GM13976 (cell line): Measurements from ENCODE around the gene PXDN.

Source experiments
- DNase-seq: peaks from one replicate; pipeline ENCODE4 v3.0.0; 2012; ENCODE audit warnings: low spot score
- CTCF ChIP-seq: IDR thresholded peaks from 2 replicates; pipeline ENCODE4 v1.5.1; 2012; ENCODE audit warnings: borderline replicate concordance, mild to moderate bottlenecking; ENCODE audit not compliant: insufficient read depth; ENCODE audit errors: extremely low read depth, missing control alignments, control extremely low read depth
- in situ Hi-C: fragments of 300-500 bp; cut with MboI; formaldehyde crosslinking; loops from one replicate; pipeline ENCODE4 v1.12.0; 2022; ENCODE audit warnings: low sequenced_read_pairs, mixed read lengths, inconsistent platforms; ENCODE audit not compliant: unreplicated experiment

Gene PXDN

GRCh38 chr2:1694371-1695271 is 49.7 kb downstream of the PXDN start:
- in situ Hi-C loops: no loop called here

GRCh38 chr2:1693723-1694122 is 50.6 kb downstream of the PXDN start:
- no peak for DNase-seq
- TF ChIP-seq CTCF: no peak
- in situ Hi-C loops: no loop called here

More at GRCh38 chr2:1694371-1695271, 49.7 kb downstream of the PXDN start:
- DNase-seq: no peak
- no peak for TF ChIP-seq CTCF

GRCh38 chr2:1692342-1692741 is 52.0 kb downstream of the PXDN start:
- in situ Hi-C loops: no loop called here
- TF ChIP-seq CTCF: no peak
- DNase-seq: no peak

- no peak for TF ChIP-seq CTCF
- in situ Hi-C loops: no loop called here
- DNase-seq: no peak
These were observed 52.9 kb downstream of the PXDN start for GRCh38 chr2:1691366-1691765.

GRCh38 chr2:1690056-1690775 is 54.1 kb downstream of the PXDN start:
- TF ChIP-seq CTCF: no peak
- in situ Hi-C loops: no loop called here
- no peak for DNase-seq

GRCh38 chr2:1688859-1689258 is 55.5 kb downstream of the PXDN start:
- no peak for DNase-seq
- in situ Hi-C loops: no loop called here
- TF ChIP-seq CTCF: no peak
